Left lung (tissue), 10 donors: ENCODE data around the gene CCDC40. TPM values are rescaled to one million over a fixed set of nuclear protein-coding genes. Genes with fewer than 3 reads are reported as not detected.

Experiments used
- ATAC-seq: fragments of 200-7000 bp; cut with Tn5 transposase; one replicate; pipeline ENCODE4 v1.9.1; 2020; ENCODE audit warnings: moderate library complexity
- DNase-seq, 4 donors: peaks; one replicate each; pipeline ENCODE4 v3.0.0-alpha.2; 2013 to 2020
- H3K27ac ChIP-seq, 2 donors: fragments of 200-600 bp; sonication (generic) in 1 of 2; one replicate each; pipeline versions ENCODE4 v1.5.0 to v1.8.0; 2020 to 2021
- H3K27me3 ChIP-seq, 2 donors: fragments of 200-600 bp; sonication (generic) in 1 of 2; one replicate each; pipeline versions ENCODE4 v1.5.0 to v1.8.0; 2020 to 2021
- H3K36me3 ChIP-seq, 2 donors: fragments of 200-600 bp; sonication (generic) in 1 of 2; one replicate each; pipeline versions ENCODE4 v1.5.0 to v1.8.0; 2020 to 2021
- H3K4me1 ChIP-seq, 2 donors: fragments of 200-600 bp; one replicate each; pipeline ENCODE4 v1.8.0; 2021
- H3K4me3 ChIP-seq, 2 donors: fragments of 200-600 bp; sonication (generic) in 1 of 2; one replicate each; pipeline versions ENCODE4 v1.5.0 to v1.8.0; 2020 to 2021; ENCODE audit warnings: mild to moderate bottlenecking in 1 of 2
- H3K9me3 ChIP-seq, 2 donors: fragments of 200-600 bp; sonication (generic) in 1 of 2; one replicate each; pipeline versions ENCODE4 v1.5.0 to v1.8.0; 2020 to 2021
- CTCF ChIP-seq, 2 donors: fragments of 200-600 bp; sonication (generic) in 1 of 2; IDR thresholded peaks; one replicate each; pipeline versions ENCODE4 v1.5.0 to v1.8.0; 2021; ENCODE audit warnings: antibody characterized with exemption in 2 of 2
- intact Hi-C, 2 donors: fragments of 100-400 bp; cut with DNase I; formaldehyde crosslinking; loops; one replicate each; pipeline versions ENCODE4 v1.11.2 to v1.14.2; 2022
- polyA plus RNA-seq, 6 donors: library from polyadenylated mRNA; unstranded; fragments of 120-200 nt; gene quantifications; one replicate each; pipeline ENCODE4 v1.2.1, GENCODE V29; 2013; ENCODE audit not compliant: insufficient read length in 6 of 6
- total RNA-seq, 2 donors: library from RNA; stranded (reverse); fragmentation: NEBNext Ultra II Directional; extraction: Animal tissue kit (Norgen Biotek cat#: 25700); gene quantifications; one replicate each; pipeline ENCODE4 v1.2.1, GENCODE V29; 2021
- donor health status: DM: no; HTN: yes; CAD: no.
- donor health status: DM: no; HTN: no; CAD: no.

Gene CCDC40
- total and polyA plus RNA-seq, 8 donors = 8.0 to 15.2 (median 11.5) TPM

GRCh38 chr17:80012765-80013741, 23.4 kb upstream of the CCDC40 start:
- TF ChIP-seq CTCF (IDR thresholded peaks at IDR 0.05) = no peak
- Histone ChIP-seq H3K36me3 (peaks cover 0 to 41% of the 10 kb centered on the region in 2 donors), H3K4me3 (no peak overlapping the region), H3K9me3 (no peaks in the 10 kb centered on the region), H3K27me3 (no peaks in the 10 kb centered on the region), H3K27ac (no peak overlapping the region), H3K4me1 (peaks cover 5 to 6% of the 10 kb centered on the region in 2 donors)
- no peak for ATAC-seq
- DNase-seq = peak in 1 of 4 donors; percentile 68
- intact Hi-C loops = no loop called here

- no peaks in the 10 kb centered on the region for H3K9me3 ChIP-seq
- TF ChIP-seq CTCF (IDR thresholded peaks at IDR 0.05) = no peak
- DNase-seq = no peak
- intact Hi-C loops = no loop called here
- peaks cover 0 to 12% of the 10 kb centered on the region in 2 donors for H3K36me3 ChIP-seq
- H3K27me3 ChIP-seq = no peaks in the 10 kb centered on the region
- H3K4me1 ChIP-seq = no peaks in the 10 kb centered on the region
- no peak for ATAC-seq
- no peak overlapping the region for H3K4me3 ChIP-seq
- H3K27ac ChIP-seq = no peak overlapping the region
These were observed 19.0 kb upstream of the CCDC40 start for GRCh38 chr17:80017226-80018010.

- DNase-seq (no peak), ATAC-seq (peak; percentile 46)
- intact Hi-C loops = no loop called here
- no peaks in the 10 kb centered on the region for H3K9me3 ChIP-seq
- H3K27me3 ChIP-seq = no peaks in the 10 kb centered on the region
- no peaks in the 10 kb centered on the region for H3K36me3 ChIP-seq
- H3K4me3 ChIP-seq = no peak overlapping the region
- H3K27ac ChIP-seq = no peak overlapping the region
- no peak for TF ChIP-seq CTCF (IDR thresholded peaks at IDR 0.05)
- peaks cover 0 to 4% of the 10 kb centered on the region in 2 donors for H3K4me1 ChIP-seq
These were observed 17.4 kb upstream of the CCDC40 start for GRCh38 chr17:80018917-80019651.

- intact Hi-C loops = no loop called here
- Histone ChIP-seq H3K4me1 (peaks cover 0 to 18% of the 10 kb centered on the region in 2 donors), H3K27me3 (no peaks in the 10 kb centered on the region), H3K36me3 (no peaks in the 10 kb centered on the region), H3K4me3 (no peak overlapping the region), H3K27ac (no peak overlapping the region), H3K9me3 (no peaks in the 10 kb centered on the region)
- TF ChIP-seq CTCF (IDR thresholded peaks at IDR 0.05) = no peak
- DNase-seq = no peak
- ATAC-seq = no peak
These were observed 14.8 kb upstream of the CCDC40 start for GRCh38 chr17:80021600-80021999.
